GM19438 (cell line): ENCODE measurements around the gene HCRTR1.

Source experiments
- ATAC-seq: cut with Tn5 transposase; IDR thresholded peaks from one replicate; pipeline ENCODE4 v1.9.1; 2021; ENCODE audit warnings: low read depth; ENCODE audit not compliant: unreplicated experiment

HCRTR1 gene

DNA sequence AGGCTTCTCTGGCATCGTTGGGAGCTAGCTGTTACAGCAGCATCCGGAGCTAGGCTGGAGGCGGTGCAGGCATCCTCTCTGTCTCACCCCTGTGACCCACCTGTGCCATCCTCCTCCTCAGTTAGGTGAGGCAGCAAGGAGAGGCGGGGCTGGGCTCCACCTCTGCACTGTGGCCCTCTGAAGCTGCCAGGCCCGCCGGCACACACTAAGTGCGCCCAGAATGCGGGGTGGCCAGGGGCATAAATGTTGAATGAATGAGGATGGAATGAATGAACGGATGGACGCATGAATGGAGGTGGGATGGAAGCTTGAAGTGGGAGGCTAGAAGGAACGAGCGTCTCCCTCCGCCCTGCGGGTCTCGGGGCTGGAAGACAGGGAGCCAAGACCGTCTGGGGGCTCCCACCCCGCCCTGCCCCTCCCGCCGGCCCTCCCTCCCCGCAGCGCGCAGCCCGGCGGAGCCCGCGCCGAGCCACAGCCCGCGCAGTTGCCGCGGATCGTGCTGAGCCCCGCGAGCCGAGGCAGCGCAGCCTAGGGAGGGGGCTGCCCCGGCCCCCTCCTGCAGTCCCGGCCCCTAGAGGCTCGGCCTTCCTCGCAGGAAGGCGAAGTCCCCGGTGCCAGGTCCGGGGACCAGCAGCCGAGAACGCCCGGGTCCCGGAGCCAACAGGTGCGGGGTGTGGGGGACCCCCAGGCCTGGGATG is at the start of gene HCRTR1:
HCRTR1 (plus strand) TSS at position 472 of the 698 bp plus-strand sequence. CDS start 1,504 bp downstream, outside the sequence.
- ATAC-seq, result no peak

DNA sequence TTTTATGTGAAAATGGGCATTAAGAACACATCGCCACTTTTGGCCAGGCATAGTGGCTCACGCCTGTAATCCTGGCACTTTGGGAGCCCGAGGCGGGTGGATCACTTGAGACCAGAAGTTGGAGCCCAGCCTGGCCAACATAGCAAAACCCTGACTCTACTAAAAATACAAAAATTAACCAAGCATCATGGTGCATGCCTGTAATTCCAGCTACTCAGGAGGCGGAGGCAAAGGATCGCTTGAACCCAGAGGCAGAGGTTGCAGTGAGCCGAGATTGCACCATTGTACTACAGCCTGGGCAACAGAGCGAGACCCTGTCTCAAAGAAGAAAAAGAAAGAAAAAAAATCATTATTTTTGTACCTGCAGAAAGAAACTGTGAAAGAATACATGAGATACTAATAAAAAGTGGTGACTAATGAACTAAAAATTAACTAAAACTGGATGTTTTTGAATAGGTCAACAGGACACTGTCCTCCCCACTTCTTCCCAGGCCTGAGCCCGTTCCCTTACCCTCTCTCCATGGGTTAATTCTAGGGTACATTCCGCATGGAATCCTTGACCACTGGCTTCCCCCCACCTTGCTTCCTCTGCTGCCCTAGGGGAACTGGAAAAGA is 49.4 kb upstream of the HCRTR1 start:
- no peak for ATAC-seq

DNA sequence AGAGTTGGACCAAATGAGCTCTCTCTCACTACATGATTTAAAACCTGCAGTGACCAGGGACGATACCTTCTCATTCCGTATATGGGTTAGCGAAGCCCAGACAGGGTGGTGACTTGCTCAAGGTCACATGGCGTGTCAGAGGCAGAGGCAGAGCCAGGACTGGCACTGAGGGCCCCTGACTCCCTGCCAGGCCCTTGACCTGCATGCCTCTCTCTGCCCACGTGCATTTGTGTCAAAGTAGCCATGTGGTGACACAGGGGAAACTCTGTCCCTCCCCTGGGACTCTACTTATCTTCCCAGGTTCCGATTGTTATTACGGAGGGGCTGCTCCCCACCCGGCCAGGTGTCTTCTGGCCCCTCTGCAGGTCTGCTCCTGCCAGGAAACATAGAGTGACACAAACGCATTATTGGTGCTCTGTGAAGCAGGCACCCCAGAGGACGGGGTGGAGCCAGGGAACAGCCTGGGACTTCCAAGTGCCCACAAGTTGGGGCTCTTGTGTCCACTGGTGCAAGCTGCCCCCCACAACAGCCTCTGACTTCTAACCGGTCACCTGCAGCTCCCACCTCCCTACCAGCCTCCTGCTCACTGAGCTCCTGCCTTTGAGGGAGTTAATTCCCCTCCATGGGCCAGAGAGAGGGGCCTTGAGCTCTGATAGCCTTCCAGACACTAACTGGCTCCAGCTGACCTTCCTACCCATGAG is 48.4 kb upstream of the HCRTR1 start:
- no peak for ATAC-seq

DNA sequence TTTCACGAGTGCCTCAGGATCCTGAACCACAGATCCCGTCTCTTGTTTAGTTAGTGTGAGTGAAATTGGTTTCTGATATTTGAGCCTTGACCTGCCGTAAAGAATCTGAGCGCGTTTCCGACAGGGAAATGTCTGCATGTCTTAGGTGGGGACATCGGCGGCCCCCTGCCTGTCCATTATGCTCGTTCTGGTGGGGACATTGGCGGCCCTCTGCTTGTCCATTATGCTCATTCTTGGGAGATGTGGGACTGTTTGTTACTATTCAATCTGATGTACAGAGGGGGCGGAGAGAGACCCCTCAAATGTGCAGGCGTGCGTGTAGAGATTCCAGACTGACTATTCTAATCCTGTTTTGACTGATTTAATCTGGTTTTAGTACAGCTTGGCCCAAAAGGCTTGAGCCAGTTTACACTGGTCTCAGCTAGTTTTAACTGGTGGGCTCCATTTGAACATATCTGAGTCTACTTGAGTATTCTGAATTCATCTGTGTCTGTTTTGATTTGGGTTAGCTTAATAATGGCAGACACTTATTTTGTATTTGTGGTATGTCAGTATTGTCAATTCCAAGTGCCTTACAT is 47.8 kb upstream of the HCRTR1 start:
- no peak for ATAC-seq

DNA sequence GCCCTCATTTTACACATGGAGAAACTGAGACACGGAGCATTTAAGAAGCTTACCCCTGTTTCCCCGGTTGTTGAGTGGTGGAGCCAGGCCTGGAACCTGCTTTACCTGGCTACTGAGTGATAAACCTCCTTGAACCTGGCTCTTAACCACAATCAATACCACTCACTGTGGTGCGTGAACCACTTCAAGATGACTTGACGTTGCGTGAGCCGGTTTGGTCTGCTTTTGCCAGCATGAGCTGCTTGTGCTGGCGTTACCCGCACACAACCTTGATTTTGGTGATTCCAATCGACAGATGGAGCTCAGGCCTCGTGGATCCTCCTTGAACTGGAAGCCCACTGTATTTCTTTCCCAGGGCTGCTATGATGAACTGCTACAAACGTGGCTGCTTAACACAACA is 47.3 kb upstream of the HCRTR1 start:
- ATAC-seq, result no peak

DNA sequence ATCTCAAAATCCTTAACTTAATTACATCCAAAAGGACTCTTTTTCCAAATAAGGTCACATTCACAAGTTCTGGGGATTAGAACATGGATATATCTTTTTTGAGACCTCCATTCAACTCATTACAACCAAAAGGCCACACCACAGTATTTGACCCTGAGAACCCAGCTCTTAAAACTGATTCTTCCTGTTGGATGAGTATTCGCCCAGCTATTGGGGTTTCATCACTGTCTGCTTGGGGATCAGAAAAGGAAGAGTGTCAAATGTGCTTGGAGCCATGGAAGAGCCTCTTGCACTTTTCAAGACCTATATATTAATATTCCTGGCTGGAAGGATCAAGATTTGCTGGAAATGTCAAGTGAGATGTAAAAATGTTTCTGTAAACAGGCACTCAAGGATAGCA is 46.6 kb upstream of the HCRTR1 start:
- no peak for ATAC-seq

DNA sequence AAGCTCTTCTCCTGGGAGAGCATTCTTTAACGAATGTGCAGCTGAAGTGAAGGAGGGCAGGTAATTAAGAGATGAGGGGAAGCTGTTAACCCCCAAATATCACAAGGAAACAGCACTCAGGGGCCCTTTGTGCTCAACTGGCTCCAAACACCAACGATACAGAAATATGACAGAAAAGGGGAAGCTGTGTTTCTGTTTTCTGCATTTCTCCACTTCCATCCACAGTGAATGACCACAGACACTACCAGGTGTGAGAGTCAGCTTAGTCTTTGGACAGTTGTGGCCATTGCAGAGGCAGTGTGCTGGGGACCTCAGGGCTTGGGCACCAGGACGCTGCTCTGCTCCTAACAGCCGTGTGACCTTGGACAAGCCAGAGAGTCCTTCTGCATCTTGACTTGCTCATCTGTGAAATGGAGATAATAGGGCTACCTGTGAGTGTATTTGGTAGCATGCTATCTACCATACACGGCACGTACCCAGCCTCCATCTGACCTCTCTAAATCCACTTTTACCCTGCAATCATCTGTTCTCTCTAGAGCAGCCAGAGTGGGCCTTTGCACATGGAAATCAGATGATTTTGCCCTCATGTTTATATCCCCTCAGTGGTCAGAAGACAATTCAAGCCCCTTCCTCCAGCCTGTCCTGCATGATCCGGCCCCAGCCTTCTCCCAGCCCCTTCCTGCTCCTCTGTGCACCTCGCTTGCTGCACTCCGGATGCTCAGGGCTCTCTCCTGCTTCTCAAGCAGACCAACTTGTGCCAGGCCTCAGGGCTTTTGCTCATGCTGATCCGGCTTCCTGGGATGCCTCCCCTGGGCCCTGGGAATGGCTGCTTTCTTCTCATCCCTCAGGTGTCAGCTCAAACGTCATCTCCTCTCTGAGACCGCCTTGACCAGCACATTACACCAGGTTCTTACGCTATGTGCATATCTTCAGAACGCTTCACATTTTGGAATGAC is 45.9 kb upstream of the HCRTR1 start:
- no peak for ATAC-seq

DNA sequence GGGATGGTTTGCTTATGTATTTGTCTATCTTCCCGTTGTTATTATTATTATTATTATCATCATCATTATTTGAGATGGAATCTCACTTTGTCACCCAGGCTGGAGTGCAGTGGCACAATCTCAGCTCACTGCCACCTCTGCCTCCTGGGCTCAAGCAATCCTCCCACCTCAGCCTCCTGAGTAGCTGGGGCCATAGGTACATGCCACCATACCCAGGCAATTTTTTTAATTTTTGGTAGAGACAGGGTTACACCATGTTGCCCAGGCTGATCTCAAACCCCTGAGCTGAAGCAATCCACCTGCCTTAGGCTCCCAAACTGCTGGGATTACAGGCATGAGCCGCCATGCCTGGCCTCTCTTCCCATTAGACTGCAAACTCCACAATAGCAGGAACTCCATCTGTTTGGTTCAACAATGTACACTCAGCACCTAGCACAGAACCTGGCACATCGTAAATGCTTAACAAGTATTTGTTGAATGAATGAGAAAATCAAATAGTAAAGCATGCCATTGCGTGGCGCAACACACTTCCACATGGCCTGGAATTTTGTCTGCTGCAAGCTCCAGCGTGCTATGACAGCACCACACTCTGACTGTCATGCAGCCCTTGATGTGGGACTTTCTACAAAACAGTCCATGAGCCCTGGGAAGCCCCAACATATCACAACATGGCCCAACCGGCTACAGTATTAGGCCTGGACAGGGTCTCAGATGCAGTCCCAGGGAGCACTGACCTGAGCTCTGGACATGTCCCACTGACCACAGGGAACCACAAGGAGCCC is 45.0 kb upstream of the HCRTR1 start:
- no peak for ATAC-seq

DNA sequence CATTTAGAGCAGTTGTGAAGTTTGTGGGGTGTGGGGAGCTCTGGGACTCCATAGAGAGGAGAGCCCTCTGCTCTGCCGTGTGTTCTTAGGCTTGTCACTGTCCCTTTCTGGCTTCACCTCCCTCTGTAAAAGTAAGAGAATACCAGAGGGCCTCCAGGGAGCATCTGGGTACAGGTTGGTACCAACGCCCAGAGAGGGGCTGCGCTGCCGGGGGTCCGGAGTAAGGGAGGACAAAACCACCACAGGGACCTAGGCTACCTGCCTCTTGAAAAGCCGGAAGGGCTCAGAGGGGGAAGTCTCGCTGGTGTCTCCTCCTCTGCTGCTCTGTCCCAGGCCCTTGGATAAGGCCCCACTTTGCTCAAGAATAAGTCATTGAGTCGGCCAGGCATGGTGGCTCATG is 44.2 kb upstream of the HCRTR1 start:
- no peak for ATAC-seq

DNA sequence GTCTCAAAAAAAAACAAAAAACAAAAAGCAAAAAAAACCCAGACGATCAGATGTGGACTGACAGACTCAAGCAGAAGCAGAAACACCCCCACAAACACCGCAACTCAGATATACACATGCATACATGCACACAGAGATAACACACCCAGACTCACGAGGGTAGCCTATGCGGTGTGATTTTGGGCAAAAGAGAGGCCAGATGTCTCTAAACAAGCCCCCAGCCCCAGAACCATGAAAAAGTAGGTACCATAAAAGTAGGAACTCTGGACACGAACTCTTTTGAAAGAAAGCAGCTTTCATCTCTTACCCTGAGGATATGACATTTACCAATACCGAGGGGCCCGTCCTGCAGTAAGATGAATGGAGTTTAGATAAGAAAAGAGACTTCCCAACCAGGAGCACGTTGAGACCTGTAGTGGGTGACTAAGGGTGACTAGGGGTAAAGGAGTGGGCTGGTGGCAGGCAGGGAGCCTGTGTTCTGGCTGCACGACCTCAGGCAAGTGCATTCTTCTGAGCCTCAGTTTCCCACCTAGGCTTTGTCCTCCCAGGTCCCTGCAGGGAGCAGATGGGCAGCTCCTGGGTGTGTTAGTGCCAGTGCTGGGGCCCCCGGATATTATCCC is 42.6 kb upstream of the HCRTR1 start:
- no peak for ATAC-seq

DNA sequence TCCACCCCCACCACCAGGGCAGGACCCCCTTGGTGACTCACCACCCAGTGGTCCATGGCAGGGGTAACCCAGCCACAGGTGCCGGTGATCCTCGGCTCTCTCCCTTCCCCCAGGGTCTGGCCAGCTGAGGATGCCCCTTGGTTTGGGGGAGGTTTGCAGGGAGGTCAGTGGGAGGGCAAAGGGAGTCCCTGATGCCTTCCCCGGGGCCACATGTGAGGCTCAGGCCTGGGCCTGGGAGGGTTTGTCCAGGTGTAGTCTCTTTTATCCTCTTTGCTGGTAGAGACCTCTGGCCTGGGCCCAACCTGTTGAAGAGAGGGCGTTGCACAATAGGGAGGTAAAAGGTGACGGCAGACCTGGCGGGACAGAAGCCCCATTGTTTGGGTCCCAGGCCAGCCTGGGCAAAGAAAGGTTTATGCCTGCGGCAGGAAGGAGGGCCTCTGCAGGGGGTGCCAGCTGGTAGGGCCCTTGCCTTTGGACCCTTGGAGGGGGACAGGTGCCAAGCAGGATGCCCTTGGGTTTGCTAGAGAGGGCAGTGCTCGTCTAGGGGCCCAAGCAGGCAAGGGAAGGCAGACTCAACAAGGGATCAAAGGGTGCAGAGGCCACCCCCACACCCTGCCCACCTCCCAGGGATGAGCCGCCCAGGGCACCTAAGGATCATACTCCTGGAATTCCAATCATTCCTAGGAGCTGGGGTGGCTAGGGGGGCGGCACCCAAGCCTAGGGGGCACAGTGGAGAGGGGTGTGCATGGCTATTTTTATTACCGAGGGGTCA is 41.9 kb upstream of the HCRTR1 start:
- no peak for ATAC-seq

DNA sequence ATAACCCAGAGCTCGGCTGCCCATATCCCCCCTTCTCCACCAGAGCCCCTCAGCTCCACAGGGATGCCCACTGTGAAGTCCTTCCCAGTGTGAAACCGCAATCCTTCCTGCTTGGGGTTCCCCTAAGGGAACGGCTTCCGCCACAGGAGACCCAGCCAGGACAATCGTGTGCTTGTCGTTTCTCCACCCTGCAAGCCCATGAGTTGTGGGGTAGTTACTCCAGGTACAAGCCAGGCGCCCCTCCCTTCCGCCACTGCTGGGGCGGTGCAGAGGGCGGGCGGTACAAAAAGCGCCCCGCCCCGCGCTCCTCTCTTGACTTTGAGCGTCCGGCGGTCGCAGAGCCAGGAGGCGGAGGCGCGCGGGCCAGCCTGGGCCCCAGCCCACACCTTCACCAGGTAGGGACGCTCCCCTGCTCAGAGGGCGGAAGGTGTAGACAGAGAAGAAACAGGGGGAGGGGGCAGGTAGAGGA is 41.3 kb upstream of the HCRTR1 start, which contains the start of gene TINAGL1:
TINAGL1 (plus strand) TSS at position 315 of the 469 bp plus-strand sequence. CDS start 634 bp downstream, outside the sequence.
- ATAC-seq, result no peak

DNA sequence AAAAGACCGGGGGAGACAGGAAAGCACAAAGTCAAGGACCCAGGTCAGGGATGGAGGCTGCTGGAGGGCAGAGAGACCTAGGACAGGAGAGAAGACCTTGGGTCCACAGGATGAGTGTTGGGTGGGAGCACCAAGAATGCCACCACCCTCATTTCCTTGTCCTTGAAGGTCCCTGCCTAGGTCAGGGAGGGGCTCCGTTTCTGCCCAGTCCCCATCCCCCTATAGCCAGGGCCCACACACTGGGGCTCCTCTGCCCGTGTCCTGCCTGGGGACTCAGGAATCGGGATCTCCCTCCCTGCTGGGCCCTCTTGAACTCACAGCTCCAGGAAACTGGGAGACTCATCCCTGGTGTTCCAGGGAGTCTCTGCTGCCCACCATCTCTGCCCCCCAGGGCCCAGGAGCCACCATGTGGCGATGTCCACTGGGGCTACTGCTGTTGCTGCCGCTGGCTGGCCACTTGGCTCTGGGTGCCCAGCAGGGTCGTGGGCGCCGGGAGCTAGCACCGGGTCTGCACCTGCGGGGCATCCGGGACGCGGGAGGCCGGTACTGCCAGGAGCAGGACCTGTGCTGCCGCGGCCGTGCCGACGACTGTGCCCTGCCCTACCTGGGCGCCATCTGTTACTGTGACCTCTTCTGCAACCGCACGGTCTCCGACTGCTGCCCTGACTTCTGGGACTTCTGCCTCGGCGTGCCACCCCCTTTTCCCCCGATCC is 40.6 kb upstream of the HCRTR1 start:
- ATAC-seq, result no peak

DNA sequence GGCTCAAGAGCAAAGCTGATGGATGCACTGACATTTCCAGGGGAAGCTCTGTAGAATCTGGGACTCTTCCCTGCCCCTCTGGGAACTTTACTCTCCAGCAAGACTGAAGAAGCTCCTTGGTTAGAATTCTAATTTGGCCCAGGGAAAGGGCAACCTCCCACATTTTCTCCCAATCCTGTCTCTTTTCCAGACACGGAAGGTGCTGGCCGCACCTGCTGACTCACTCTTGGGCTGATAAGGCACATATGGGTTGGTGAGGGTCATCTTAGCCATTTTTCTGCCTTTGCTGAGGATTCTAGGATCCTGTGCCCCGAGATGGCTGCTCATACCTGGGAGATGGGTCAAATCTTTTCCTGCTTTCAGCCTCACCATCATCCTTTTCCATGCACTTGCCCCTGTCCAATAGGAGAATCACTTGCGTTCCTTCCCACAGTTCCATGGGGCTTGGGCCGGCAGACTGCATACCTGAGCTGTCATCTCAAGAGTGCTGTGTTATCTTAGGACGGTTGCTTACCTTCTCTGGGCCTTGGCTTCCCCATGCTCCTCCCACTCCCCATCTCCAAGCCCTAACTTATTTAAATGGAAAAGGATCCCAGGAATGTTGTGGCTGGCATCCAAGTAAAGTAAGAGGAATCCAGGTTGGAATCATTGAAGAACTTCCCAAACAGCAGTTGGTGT is 39.8 kb upstream of the HCRTR1 start:
- no peak for ATAC-seq

DNA sequence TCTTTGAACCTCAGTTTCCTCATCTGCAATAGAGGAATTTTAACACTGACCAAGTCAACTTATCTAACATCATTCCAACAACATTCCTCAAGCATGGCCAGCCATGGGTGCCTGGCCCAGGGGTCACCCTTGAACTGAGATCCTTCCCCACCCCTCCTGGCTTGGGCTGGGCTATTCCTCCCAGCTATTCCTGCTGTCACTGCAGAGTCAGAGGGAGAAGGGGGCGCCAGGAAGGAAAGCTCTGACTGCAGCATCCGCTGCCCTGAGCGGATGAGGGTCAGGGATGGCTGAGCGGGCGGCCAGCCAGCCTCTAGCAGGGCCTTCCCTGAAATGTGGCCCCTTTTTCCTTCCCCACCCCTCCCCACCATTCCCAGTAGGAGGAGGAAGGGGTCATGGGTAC is 38.1 kb upstream of the HCRTR1 start:
- no peak for ATAC-seq

DNA sequence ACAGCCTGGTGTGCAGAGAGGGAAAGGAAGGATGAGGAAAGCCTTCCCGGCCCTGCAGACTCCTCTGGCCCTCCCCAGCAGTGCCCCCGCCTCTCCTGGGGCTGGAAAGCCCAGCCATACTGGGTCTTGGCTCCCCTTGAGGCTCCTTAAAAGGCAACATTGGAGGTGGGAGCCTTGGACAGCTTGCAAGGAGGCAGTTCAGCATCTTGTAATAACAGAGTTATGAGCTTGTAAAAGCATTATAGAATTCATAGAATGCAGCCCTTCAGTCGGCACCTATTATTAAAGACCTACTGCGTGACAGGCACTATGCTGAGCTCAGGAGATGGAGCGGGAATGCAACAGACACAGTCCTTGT is 37.0 kb upstream of the HCRTR1 start:
- ATAC-seq, result no peak
